GM18526 (cell line): Measurements from ENCODE around the gene CERS1.

ENCODE experiments used
- POLR2A ChIP-seq: IDR thresholded peaks from 3 replicates; pipeline ENCODE4 v1.6.1; 2011; ENCODE audit not compliant: insufficient read length; ENCODE audit errors: extremely low read depth

CERS1 gene

GRCh38 chr19:18904334-18905057 lies 8.5 kb upstream of the CERS1 start:
- no peak for TF ChIP-seq POLR2A

- no peak for TF ChIP-seq POLR2A
These were observed 7.4 kb upstream of the CERS1 start for GRCh38 chr19:18903156-18904037.

DNA sequence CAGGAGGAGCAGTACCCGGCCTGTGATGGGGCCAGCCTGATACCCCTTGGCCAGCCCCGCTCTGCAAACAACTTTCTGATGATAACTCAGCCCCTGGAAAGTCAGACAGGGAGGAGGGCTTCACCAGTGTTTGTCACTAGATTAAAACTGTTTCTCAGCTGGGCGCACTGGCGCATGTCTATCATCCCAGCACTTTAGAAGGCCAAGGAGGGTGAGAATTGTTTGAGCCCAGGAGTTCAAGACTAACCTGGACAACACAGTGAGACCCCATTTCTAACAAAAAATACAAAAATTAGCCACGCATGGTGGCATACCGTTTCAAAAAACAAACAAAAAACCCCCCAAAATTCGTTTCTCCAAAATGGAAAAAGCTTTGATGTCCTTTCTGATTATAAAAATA lies 5.5 kb upstream of the CERS1 start:
- no peak for TF ChIP-seq POLR2A

GRCh38 chr19:18900700-18901481 lies 4.9 kb upstream of the CERS1 start:
- TF ChIP-seq POLR2A: no peak

DNA sequence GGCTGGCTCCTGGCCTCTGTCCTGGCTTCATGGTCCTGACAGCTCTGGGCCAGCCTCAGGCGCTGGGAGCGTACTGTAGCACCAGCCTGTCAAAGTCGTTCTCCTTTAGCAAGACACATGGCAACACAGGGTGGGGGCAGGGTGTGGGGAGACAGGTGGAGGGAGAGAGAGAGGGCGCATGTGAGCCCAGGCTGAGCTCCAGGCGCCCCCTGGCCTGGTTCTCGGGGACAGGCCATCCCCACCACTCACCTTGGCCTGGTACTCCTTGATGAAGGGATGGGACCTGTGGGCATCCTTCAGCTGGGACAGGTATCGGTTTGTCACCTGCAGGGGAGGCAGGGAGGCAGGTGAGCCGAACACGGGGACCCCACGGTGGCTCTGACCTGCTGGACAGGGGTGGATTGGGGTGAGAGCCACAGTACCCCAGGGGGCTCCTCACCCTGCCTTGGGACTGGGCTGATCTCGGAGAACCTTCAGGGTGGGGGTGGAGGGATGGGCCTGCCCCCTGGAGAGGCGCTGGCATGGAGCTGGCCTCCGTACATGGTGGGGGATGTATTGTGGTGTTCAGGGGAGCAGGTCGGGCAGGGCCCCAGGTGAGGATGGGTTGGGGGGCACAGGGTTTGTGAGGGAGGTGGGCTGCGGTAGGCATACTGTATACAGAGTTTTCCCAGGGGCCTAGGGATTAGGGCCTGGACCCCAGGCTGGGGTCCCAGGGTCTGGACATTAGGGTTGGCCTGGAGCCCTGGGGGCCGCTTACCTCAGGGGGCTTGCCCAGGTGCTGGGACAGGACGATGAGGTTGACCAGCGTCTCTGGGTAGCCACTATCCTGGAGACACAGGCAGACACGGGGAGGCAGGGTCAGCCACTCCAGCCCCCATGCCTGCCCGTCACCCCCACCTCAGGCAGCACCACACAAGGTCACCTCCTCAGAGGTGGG lies 3.9 kb upstream of the CERS1 start:
- TF ChIP-seq POLR2A: no peak

DNA sequence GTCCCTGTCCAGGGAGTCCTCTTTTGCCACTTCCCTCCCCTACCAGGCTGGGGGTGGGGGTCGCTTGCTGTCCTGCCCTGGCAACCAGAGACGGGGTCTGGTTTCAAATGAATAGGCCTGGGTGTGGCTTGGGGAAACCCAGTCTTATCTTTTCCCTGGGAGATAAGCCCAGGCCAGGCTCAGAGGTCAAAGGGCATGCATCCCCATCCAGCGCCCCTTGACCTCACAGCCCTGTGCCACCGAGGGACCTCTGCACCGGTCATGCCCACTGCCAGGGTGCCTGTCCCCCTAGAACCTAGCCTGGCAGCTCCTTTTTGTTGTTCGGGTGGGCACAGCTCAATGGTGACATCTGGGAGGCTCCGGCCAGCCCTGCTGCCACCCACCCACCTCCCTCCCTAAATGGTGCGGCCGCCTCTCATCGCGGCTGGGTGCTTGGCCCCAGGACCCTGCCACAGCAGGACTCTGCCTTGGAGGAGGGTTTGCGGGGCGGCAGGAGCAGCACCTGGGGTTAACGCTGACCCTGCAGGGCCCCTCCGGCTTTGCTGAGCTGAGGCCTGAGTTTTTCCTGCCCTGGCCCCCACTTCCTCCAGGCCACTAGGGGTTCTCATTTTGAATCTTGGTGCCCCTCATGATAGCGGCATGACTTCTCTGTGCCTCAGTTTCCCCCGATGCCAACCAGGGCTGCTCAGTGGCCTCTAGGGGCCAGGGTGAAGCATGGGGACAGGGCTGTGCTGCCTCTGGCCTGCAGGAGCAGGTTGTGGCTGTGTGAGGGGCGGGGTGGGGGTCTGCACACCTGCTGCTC lies 2.9 kb upstream of the CERS1 start:
- TF ChIP-seq POLR2A: no peak

DNA sequence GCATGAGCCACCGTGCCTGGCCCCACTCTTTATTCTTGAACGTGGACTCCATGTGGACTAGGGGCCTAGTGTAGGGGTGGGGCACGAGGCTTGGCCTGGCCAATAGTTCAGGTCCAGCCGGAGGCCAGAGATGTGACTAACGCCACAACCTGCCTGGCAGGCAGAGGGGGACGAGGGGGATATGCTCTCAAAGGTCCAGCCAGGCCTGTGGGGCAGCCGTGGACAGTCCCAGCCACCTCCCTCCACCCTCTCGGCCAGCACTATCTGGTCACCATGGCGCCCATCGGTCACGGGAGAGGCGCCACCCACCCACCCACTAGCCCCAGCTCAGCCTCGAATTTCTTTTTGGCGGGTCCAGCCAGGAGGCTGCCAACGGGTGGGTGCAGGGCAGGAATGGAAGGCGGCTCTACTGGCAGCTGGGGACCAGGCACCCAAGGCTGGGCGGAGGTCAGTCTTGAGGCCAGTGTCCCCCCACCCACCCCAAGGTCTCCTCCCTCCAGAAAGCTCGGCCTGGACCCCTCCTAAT lies 2.2 kb upstream of the CERS1 start:
- TF ChIP-seq POLR2A: no peak

GRCh38 chr19:18897094-18898029 lies 1.4 kb upstream of the CERS1 start:
- no peak for TF ChIP-seq POLR2A

- no peak for TF ChIP-seq POLR2A
These were observed 473 bp upstream of the CERS1 start for GRCh38 chr19:18896421-18896841.

- TF ChIP-seq POLR2A: no peak
These were observed 727 bp downstream of the CERS1 start for GRCh38 chr19:18895038-18895823.

GRCh38 chr19:18894254-18895037 lies 1.5 kb downstream of the CERS1 start:
- TF ChIP-seq POLR2A: no peak
